ENCODE measurements around the gene PIGS.
A peak's percentile ranks its signal among the peaks of the same experiment; 100 is the strongest.

Gene PIGS

GRCh38 chr17:28514561-28515002 is 56.7 kb downstream of the PIGS start:
- no peak overlapping the region for H3K27ac ChIP-seq
- no peak for DNase-seq (ENCODE audit: low read depth, low spot score)

GRCh38 chr17:28513476-28513875 is 57.8 kb downstream of the PIGS start:
- H3K27ac ChIP-seq: no peak overlapping the region
- no peak for DNase-seq (ENCODE audit: low read depth, low spot score)

DNA sequence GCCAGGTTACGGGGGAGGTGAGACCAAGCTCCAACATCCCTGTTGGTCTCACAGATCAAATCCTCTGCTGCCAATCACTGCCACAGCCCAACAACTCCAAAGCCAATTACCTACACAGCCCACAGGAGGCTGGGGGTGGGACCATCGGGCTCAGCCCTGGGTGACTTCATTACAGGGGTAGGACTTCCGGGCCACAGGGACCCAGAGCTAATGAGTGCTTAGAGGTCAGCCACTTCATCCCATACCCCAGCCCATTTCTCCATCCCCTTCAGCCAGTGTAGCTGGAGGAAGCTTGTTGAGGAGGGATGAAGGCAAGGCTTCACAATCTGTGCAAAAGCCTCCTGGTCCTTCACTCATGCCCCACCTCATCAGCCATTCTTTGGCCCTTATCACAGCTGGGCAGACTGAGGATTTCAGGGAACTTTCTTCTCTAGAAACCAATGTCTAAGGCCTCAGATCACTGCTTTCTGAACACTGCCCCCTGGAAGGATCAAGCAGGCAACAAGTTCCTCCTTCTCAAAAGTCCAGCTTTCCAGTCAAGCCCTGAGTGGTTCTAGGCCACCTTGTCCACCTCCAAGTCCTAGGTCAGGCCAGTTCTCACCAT is 59.4 kb downstream of the PIGS start:
- no peak overlapping the region for H3K27ac ChIP-seq
- no peak for DNase-seq (ENCODE audit: low read depth, low spot score)

DNA sequence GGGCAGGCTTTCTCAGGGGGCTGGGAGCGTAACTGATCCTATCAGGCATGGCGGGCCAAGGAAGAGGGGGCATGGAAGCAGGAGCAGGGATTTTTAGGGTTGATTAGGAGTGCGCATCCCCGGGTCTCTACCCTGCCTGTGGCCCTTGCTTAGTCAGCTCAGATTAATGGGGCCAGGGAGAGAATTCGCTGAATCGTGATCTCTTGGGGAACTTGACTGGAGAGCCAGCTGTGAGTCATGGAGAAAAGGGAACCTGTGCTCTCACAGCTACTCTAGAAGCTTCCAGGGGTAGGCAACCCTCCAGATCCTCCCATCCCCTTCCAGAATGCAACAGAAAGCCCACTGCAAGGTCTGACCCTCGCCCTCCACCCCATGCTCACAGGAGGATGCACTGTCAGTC is 61.5 kb downstream of the PIGS start:
- no peak for DNase-seq (ENCODE audit: low read depth, low spot score)
- H3K27ac ChIP-seq: no peak overlapping the region

DNA sequence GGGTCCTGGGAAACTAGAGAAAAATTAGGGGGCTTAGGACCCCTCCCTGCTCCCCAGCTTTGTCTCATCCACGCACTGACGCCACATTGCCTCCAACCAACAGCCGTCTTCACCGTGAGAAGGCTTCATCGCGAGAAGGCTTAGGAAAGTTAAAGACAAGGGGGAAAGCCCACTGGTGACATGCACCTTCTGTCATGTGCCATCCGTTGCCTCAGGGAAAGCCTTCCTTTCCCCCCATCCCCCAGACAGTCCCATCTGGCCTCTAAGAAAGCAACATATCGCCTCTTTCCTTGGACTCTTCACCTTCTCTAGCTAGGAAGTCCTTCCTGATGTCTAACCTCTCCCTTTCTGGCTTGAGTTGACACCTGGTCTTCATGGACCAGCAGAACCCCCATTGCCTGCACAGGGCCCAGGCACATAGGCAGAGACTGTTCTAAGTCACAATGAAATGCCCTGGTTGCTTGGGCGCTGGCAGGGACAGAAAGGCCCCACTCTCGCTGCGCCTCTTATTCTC is 63.1 kb downstream of the PIGS start:
- DNase-seq (ENCODE audit: low read depth, low spot score): no peak
- H3K27ac ChIP-seq: peak overlapping the region; percentile 43

DNA sequence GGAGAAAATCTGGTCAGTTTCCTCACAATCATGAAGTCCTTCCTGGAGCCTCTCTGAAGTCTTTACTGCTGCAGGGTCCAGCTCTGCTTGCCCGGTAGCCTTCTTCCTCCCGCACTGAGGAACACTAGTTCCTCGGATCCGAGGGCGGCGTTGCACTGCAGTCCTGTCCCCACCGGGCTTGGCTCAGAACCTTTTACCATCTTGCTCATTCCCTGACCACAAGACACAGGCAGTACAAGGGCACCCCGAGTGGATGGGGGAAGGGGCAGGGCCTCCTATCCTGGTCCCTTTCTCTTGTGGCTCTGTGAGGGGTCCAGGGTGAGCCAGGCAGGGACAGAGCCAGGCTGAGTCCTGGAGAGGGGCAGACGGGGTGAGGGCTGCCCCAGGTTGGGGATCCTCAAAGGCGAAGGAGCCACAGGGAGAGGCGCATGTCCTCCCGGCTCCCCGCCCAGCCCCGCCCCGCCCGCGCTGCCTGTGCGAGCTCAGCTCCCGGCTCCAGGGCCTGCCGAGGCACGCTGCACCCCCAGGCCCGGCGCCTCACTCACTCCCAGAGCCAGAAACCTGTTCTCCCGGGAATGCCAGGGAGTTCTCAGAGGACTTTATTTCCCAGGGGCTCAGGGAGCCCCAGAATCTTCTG is 63.6 kb downstream of the PIGS start:
- DNase-seq (ENCODE audit: low read depth, low spot score): no peak
- peak overlapping the region; percentile 43 for H3K27ac ChIP-seq

- H3K27ac ChIP-seq: no peak overlapping the region
- no peak for DNase-seq (ENCODE audit: low read depth, low spot score)
Measured at GRCh38 chr17:28506763-28507487, 64.4 kb downstream of the PIGS start.

DNA sequence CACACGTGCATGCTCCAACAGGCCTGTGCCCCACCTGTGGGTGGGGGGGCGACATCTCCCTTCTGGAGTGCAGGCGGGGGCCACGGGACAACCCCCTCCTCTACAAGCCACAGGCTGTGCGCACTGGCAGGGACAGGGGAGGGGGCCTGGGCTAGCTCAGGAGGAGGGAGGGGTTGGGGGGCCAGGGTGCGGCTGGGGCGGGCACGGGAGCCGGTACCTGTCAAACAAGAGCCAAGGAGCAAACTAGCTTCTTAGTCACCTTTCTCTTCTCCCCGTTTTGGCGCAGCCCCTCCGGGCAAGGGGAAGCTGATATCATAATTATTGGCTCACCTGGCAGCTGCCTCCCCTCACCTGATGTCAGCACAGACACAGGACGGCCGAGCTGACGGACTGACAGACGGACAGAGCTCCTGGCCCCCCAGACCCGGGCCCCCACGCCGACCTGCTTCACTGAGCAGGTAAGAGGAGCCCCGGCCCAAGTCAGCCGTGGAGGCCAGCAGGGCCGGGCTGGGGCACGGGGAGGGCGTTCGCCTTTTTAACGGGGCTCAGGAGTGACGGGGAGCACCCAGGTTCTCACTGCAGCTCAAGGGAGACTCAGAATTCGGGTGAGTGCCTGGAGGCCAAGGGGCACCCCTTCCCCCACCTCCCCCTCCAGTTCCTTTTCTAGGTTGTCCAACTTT is 65.2 kb downstream of the PIGS start, which contains the start of gene FOXN1:
Gene FOXN1, plus strand, starts transcription at position 363 of the 680 bp plus-strand sequence. CDS start 17,622 bp downstream, outside the sequence.
- H3K27ac ChIP-seq: no peak within 1 kb of the TSS
- no peak for DNase-seq (ENCODE audit: low read depth, low spot score)

DNA sequence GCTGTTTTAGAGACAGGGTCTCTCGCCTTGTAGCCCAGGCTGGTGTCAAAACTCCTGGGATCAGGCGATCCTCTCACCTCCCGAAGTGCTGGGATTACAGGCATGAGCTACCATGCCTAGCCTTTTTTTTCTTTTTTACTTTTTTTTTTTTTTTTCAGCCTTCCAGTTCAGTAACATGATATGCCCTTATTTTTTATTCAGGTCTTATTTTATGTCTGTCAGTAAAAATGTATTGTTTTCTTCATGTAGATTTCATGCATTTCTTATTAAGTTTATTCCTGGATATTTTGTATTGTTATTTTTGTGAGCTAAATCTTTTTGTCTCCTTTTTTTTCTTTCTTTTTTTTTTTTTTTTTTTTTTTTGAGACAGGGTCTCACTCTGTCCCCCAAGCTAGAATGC is 67.9 kb downstream of the PIGS start:
- H3K27ac ChIP-seq: no peak overlapping the region
- no peak for DNase-seq (ENCODE audit: low read depth, low spot score)
